Gastrocnemius medialis (tissue), 4 donors: ENCODE results near the gene SMIM12. TPM values are rescaled to one million over a fixed set of nuclear protein-coding genes. Genes with fewer than 3 reads are reported as not detected.

Experiments
- ATAC-seq, 2 donors: fragments of 150-250 bp; one replicate each; pipeline ENCODE4 v1.9.1; 2016
- DNase-seq, 2 donors: peaks; one replicate each; pipeline ENCODE4 v3.0.0-alpha.2; 2019
- H3K27ac ChIP-seq, 4 donors: fragments of 200-600 bp; sonication (generic); 1 replicate in 1 of 4; 2 replicates in 3 of 4; pipeline ENCODE4 v1.5.1; 2016 to 2018; ENCODE audit warnings: mild to moderate bottlenecking in 2 of 4, moderate library complexity in 1 of 4
- H3K27me3 ChIP-seq, 3 donors: fragments of 200-600 bp; sonication (generic) in 2 of 3; 1 replicate in 1 of 3; 2 replicates in 2 of 3; pipeline versions ENCODE4 v1.5.1 to v1.6.0; 2016 to 2019; ENCODE audit warnings: mild to moderate bottlenecking in 1 of 3, moderate library complexity in 1 of 3
- H3K36me3 ChIP-seq, 2 donors: fragments of 200-600 bp; sonication (generic) in 1 of 2; one replicate each; pipeline ENCODE4 v1.5.1; 2017 to 2018
- H3K4me1 ChIP-seq, 2 donors: fragments of 200-600 bp; sonication (generic) in 1 of 2; one replicate each; pipeline ENCODE4 v1.5.1; 2016 to 2017; ENCODE audit warnings: mild to moderate bottlenecking in 2 of 2
- H3K4me3 ChIP-seq, 4 donors: fragments of 200-600 bp; sonication (generic) in 3 of 4; 1 replicate in 1 of 4; 2 replicates in 3 of 4; pipeline ENCODE4 v1.5.1; 2016 to 2019; ENCODE audit warnings: mild to moderate bottlenecking in 2 of 4
- H3K9me3 ChIP-seq, 3 donors: fragments of 200-600 bp; sonication (generic) in 2 of 3; 1 replicate in 1 of 3; 2 replicates in 2 of 3; pipeline ENCODE4 v1.5.1; 2016 to 2019
- POLR2A ChIP-seq, 2 donors: fragments of 450-650 bp; IDR thresholded peaks; one replicate each; pipeline ENCODE4 v1.6.1; 2017; ENCODE audit warnings: antibody characterized with exemption in 2 of 2, mild to moderate bottlenecking in 2 of 2, moderate library complexity in 2 of 2
- in situ Hi-C, 4 donors: fragments of 200-750 bp; cut with MboI; loops; one replicate each; pipeline versions ENCODE4 v1.15.0 to v1.8.0; 2017; ENCODE audit warnings: low sequenced_read_pairs in 4 of 4
- intact Hi-C: fragments of 100-400 bp; cut with DNase I; formaldehyde crosslinking; loops from one replicate; pipeline ENCODE4 v1.15.1; 2023; ENCODE audit warnings: low total_unique reads
- total RNA-seq, 4 donors: library from RNA; depleted of rRNA; stranded (reverse); fragments of >200 nt; gene quantifications; one replicate each; pipeline versions ENCODE4 v1.1.0 to v1.2.3, GENCODE V29; 2016
- TF ChIP-seq, protein P1 (sequence below), 5 experiments: fragments of 450-650 bp in 3 of 5; fragments of 200-600 bp in 2 of 5; sonication (generic) in 2 of 5; IDR thresholded peaks in 4 of 5; conservative IDR thresholded peaks in 1 of 5; 1 replicate in 4 of 5; 2 replicates in 1 of 5; pipeline ENCODE4 v1.5.1; 2016 to 2019; ENCODE audit warnings: antibody characterized with exemption in 5 of 5, mild to moderate bottlenecking in 3 of 5, moderate library complexity in 3 of 5

Gene SMIM12
- total RNA-seq, 4 donors from 2014 or later = 24.2 to 40.8 (median 35.6) TPM

- ATAC-seq (no peak), DNase-seq (no peak)
- H3K27ac ChIP-seq = no peak overlapping the region
- TF ChIP-seq POLR2A (IDR thresholded peaks at IDR 0.05) = no peak
- TF ChIP-seq, protein P1, sequence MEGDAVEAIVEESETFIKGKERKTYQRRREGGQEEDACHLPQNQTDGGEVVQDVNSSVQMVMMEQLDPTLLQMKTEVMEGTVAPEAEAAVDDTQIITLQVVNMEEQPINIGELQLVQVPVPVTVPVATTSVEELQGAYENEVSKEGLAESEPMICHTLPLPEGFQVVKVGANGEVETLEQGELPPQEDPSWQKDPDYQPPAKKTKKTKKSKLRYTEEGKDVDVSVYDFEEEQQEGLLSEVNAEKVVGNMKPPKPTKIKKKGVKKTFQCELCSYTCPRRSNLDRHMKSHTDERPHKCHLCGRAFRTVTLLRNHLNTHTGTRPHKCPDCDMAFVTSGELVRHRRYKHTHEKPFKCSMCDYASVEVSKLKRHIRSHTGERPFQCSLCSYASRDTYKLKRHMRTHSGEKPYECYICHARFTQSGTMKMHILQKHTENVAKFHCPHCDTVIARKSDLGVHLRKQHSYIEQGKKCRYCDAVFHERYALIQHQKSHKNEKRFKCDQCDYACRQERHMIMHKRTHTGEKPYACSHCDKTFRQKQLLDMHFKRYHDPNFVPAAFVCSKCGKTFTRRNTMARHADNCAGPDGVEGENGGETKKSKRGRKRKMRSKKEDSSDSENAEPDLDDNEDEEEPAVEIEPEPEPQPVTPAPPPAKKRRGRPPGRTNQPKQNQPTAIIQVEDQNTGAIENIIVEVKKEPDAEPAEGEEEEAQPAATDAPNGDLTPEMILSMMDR (IDR thresholded peaks at IDR 0.05 in 4 of 5, conservative IDR thresholded peaks at IDR 0.05 in 1 of 5) = no peak
- in situ Hi-C loops (no loop called here), intact Hi-C loops (no loop called here)
- no peak overlapping the region for H3K4me3 ChIP-seq
- H3K36me3 ChIP-seq = no peaks in the 10 kb centered on the region
- no peaks in the 10 kb centered on the region for H3K4me1 ChIP-seq
- peaks cover 22 to 24% (median 23%) of the 10 kb centered on the region in 3 donors for H3K27me3 ChIP-seq
- no peaks in the 10 kb centered on the region for H3K9me3 ChIP-seq
These were observed 30.2 kb upstream of the SMIM12 start for GRCh38 chr1:34889705-34890104.

DNA sequence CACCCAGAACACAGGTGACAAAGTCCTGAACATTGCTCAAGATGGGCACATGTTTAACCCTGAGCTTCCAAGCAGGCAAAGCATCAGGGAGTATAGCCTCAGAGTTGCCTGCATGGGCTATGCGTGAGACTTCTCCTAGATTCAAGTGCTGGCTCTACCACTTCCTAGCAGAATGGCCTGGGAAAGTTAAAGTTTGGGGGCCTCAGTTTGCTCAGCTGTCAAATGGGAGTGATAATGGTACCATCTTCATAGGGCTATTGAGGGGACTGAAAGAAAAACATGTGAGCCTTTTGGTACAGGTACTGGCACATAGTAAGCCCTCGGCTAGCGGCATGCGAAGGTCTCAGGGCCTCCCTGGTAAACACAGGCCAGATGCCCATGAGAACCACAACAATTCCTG is 28.0 kb upstream of the SMIM12 start:
- intact Hi-C loops = no loop called here
- no peaks in the 10 kb centered on the region for H3K36me3 ChIP-seq
- in situ Hi-C loops = no loop called here
- DNase-seq (no peak), ATAC-seq (no peak)
- H3K4me1 ChIP-seq = no peaks in the 10 kb centered on the region
- TF ChIP-seq, protein P1 (IDR thresholded peaks at IDR 0.05 in 4 of 5, conservative IDR thresholded peaks at IDR 0.05 in 1 of 5) = no peak
- no peak for TF ChIP-seq POLR2A (IDR thresholded peaks at IDR 0.05)
- no peak overlapping the region for H3K27ac ChIP-seq
- no peak overlapping the region for H3K4me3 ChIP-seq
- H3K9me3 ChIP-seq = no peaks in the 10 kb centered on the region
- peaks cover 33 to 36% (median 34%) of the 10 kb centered on the region in 3 donors for H3K27me3 ChIP-seq

DNA sequence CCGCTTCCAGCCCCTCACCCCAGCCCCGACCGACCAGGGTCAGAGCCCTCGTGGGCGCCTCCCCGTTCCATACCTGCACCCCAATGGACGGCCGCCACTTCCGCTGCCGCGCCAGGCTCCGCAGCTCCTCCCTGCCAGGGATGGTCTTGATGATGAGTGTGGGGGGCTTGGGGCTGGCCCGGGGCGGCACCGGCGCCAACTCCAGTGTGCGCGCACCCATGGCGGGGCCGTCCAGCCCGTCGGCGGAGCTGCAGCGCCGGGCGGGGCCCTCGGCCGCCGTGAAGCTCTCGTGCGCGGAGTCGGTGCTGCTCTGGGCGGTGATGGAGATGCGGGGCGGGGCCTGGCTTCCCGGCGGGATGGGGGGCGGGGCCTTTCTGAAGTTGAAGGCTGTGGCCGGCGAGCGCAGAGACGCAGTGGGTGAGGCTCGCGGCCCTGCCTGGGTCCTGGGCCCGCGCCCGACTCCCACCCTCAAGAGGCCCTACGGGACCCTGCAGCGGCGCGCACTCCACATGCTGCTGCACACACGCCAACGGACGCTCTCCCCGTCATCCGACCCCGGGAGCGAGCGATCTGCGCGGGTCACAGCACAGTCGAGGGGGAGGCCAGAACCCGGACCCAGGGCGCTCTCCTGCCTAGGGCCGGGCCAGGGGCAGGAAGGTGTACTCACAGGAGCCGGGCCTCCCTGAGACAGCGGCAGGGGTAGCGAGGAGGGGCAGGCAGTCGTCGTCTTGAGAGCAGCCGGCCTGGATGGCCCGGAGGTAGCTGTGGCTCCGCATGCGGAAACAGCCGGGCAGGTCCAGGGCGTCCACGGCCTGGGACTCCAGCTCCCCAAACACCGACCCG is 26.1 kb upstream of the SMIM12 start:
- H3K27ac ChIP-seq = no peak overlapping the region
- no peak for TF ChIP-seq POLR2A (IDR thresholded peaks at IDR 0.05)
- TF ChIP-seq, protein P1 (IDR thresholded peaks at IDR 0.05 in 4 of 5, conservative IDR thresholded peaks at IDR 0.05 in 1 of 5) = no peak
- H3K4me1 ChIP-seq = no peaks in the 10 kb centered on the region
- no peaks in the 10 kb centered on the region for H3K9me3 ChIP-seq
- DNase-seq = no peak
- in situ Hi-C loops = no loop called here
- ATAC-seq = no peak
- intact Hi-C loops = no loop called here
- no peaks in the 10 kb centered on the region for H3K36me3 ChIP-seq
- H3K27me3 ChIP-seq = peaks cover 34 to 43% (median 39%) of the 10 kb centered on the region in 3 donors
- peak overlapping the region; percentile 29 to 38 (median 36) for H3K4me3 ChIP-seq

- Histone ChIP-seq H3K27me3 (peaks cover 37 to 47% (median 39%) of the 10 kb centered on the region in 3 donors), H3K4me3 (peak overlapping the region in 2 of 4 donors; percentile 35 to 38), H3K4me1 (no peaks in the 10 kb centered on the region), H3K9me3 (no peaks in the 10 kb centered on the region), H3K36me3 (no peaks in the 10 kb centered on the region), H3K27ac (no peak overlapping the region)
- DNase-seq (no peak), ATAC-seq (no peak)
- in situ Hi-C loops = no loop called here
- no peak for TF ChIP-seq POLR2A (IDR thresholded peaks at IDR 0.05)
- intact Hi-C loops = no loop called here
These were observed 25.4 kb upstream of the SMIM12 start for GRCh38 chr1:34884961-34885360.

DNA sequence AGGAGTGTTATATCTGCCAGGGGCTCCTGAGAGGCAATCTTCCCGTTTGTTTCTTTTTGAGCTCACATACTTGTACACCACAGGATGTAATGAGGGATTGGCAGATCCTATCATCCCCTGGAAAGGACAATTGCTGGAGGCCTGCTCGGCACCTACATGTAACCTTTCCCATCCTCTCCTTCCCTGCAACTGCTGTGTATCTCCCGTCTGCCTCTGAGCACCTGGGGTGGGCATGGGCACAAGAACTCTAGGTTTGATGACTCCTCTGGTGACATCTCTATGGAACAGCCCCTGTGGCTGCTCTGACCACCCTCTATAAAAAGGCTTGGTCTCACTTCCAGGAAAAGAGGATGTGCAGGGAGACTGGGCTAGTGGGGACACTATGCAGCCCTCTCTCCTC is 25.0 kb upstream of the SMIM12 start:
- Histone ChIP-seq H3K9me3 (no peaks in the 10 kb centered on the region), H3K27me3 (peaks cover 37 to 49% (median 39%) of the 10 kb centered on the region in 3 donors), H3K27ac (no peak overlapping the region), H3K4me1 (no peaks in the 10 kb centered on the region), H3K4me3 (no peak overlapping the region), H3K36me3 (no peaks in the 10 kb centered on the region)
- no peak for TF ChIP-seq POLR2A (IDR thresholded peaks at IDR 0.05)
- TF ChIP-seq, protein P1 (IDR thresholded peaks at IDR 0.05 in 4 of 5, conservative IDR thresholded peaks at IDR 0.05 in 1 of 5) = no peak
- DNase-seq (no peak), ATAC-seq (no peak)
- intact Hi-C loops = no loop called here
- in situ Hi-C loops = no loop called here
